Right atrium auricular region (tissue), 2 donors: ENCODE data around the gene TBR1. TPM values are rescaled to one million over a fixed set of nuclear protein-coding genes. Genes with fewer than 3 reads are reported as not detected.

Experiments
- DNase-seq: peaks from one replicate; pipeline ENCODE4 v3.0.0-alpha.2; 2019; ENCODE audit warnings: low spot score
- H3K27ac ChIP-seq, 2 donors: fragments of 200-600 bp; sonication (generic); 1 replicate in 1 of 2; 2 replicates in 1 of 2; pipeline ENCODE4 v1.5.1; 2016 to 2019
- H3K27me3 ChIP-seq, 2 donors: fragments of 200-600 bp; sonication (generic); one replicate each; pipeline versions ENCODE4 v1.5.1 to v1.6.0; 2017 to 2019
- H3K36me3 ChIP-seq: fragments of 200-600 bp; sonication (generic); one replicate; pipeline ENCODE4 v1.5.1; 2016
- H3K4me1 ChIP-seq, 2 donors: fragments of 200-600 bp; sonication (generic); one replicate each; pipeline versions ENCODE4 v1.5.1 to v1.6.0; 2017 to 2019
- H3K4me3 ChIP-seq, 2 donors: fragments of 200-600 bp; sonication (generic); 1 replicate in 1 of 2; 2 replicates in 1 of 2; pipeline ENCODE4 v1.5.1; 2017 to 2019; ENCODE audit warnings: mild to moderate bottlenecking in 1 of 2, moderate library complexity in 1 of 2
- H3K9me3 ChIP-seq, 2 donors: fragments of 200-600 bp; sonication (generic); one replicate each; pipeline ENCODE4 v1.5.1; 2019
- CTCF ChIP-seq, 2 donors: fragments of 200-600 bp; sonication (generic); IDR thresholded peaks; one replicate each; pipeline ENCODE4 v1.5.1; 2019; ENCODE audit warnings: antibody characterized with exemption in 2 of 2
- total RNA-seq, 2 donors: library from RNA; depleted of rRNA; stranded (reverse); fragments of >200 nt; gene quantifications; one replicate each; pipeline ENCODE4 v1.1.0, GENCODE V29; 2016

Gene TBR1
- total RNA-seq, 2 donors from 2014 or later: not detected

DNA sequence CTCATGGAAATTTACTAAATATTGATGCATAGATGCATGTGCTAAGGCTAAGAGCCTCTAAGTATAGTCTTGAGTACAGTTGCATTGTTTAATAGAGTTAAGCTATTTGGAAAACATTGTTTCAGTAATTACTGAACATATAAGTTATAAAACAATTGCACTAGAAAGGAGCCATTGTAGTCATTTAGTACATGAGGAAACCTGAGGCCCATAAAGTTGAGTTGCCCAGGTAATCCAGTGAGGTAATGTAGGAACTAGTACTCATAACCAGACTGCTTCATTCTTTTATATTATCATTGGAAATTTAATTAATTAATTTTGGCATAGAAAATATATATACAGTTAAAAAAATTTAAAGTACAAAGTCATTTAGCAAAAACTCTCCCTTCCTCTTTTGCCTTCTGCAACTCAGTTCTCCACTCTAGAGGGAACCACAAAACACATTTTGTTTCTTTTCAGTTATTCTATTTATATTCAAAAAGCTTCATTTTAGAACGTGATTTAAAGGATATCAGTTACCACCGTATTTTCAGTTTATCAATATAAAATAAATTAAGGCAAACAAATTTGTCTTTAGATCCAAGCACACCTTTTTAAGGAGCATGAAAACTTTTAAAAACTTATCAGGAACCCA, 27.8 kb upstream of the TBR1 start:
- DNase-seq: no peak
- Histone ChIP-seq H3K36me3 (peaks cover 12% of the 10 kb centered on the region), H3K4me1 (no peaks in the 10 kb centered on the region), H3K27me3 (no peaks in the 10 kb centered on the region), H3K4me3 (no peak overlapping the region), H3K27ac (no peak overlapping the region), H3K9me3 (no peaks in the 10 kb centered on the region)
- TF ChIP-seq CTCF (IDR thresholded peaks at IDR 0.05): no peak

GRCh38 chr2:161391737-161392506, 24.2 kb upstream of the TBR1 start:
- no peak for DNase-seq
- Histone ChIP-seq H3K36me3 (peaks cover 28% of the 10 kb centered on the region), H3K9me3 (no peaks in the 10 kb centered on the region), H3K27ac (no peak overlapping the region), H3K4me1 (no peaks in the 10 kb centered on the region), H3K27me3 (no peaks in the 10 kb centered on the region), H3K4me3 (no peak overlapping the region)
- TF ChIP-seq CTCF (IDR thresholded peaks at IDR 0.05): no peak

GRCh38 chr2:161400076-161400475, 16.0 kb upstream of the TBR1 start:
- Histone ChIP-seq H3K9me3 (no peaks in the 10 kb centered on the region), H3K4me1 (no peaks in the 10 kb centered on the region), H3K27me3 (no peaks in the 10 kb centered on the region), H3K36me3 (peaks cover 25% of the 10 kb centered on the region), H3K4me3 (no peak overlapping the region), H3K27ac (no peak overlapping the region)
- no peak for DNase-seq
- TF ChIP-seq CTCF (IDR thresholded peaks at IDR 0.05): no peak

- peaks cover 10% of the 10 kb centered on the region for H3K36me3 ChIP-seq
- H3K27ac ChIP-seq: no peak overlapping the region
- TF ChIP-seq CTCF (IDR thresholded peaks at IDR 0.05): no peak
Measured at GRCh38 chr2:161402297-161402696, 13.8 kb upstream of the TBR1 start.

GRCh38 chr2:161406316-161406715, 9.8 kb upstream of the TBR1 start:
- H3K27me3 ChIP-seq: no peaks in the 10 kb centered on the region
- no peaks in the 10 kb centered on the region for H3K9me3 ChIP-seq
- no peaks in the 10 kb centered on the region for H3K4me1 ChIP-seq
- TF ChIP-seq CTCF (IDR thresholded peaks at IDR 0.05): no peak
- no peaks in the 10 kb centered on the region for H3K36me3 ChIP-seq
- H3K4me3 ChIP-seq: no peak overlapping the region
- no peak overlapping the region for H3K27ac ChIP-seq
- no peak for DNase-seq

More at GRCh38 chr2:161402297-161402696, 13.8 kb upstream of the TBR1 start:
- Histone ChIP-seq H3K27me3 (no peaks in the 10 kb centered on the region), H3K4me3 (no peak overlapping the region), H3K9me3 (no peaks in the 10 kb centered on the region), H3K4me1 (no peaks in the 10 kb centered on the region)
- DNase-seq: no peak
